Measurements from ENCODE around the gene OR11L1. TPM values are rescaled to one million over a fixed set of nuclear protein-coding genes. Genes with fewer than 3 reads are reported as not detected.

Gene OR11L1
- total RNA-seq, 1 donor from 2014 or later, result not detected

DNA sequence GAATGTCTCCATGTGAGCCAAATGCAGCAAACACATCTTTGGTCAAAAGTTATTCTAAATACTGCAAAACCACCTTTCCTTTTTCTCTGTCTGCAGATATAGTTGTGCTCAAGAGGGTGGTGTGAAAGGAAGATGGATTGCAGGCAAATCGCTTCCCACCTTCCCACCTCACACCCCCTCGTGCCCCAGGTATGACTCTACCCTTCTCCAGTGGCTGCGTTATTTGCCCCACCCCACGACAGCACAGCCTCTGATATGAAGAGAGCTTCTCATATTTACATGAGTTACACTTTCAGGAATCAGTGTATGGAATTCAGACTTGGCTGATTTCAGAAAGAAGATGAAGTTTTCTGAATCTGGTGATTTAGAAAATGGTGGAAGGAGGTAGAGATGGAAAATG lies 21.1 kb upstream of the OR11L1 start:
- no peak overlapping the region for H3K4me3 Mint-ChIP-seq
- H3K27ac Mint-ChIP-seq, result no peak overlapping the region
- H3K36me3 Mint-ChIP-seq, result no peaks in the 10 kb centered on the region
- peaks cover 5% of the 10 kb centered on the region for H3K27me3 Mint-ChIP-seq (ENCODE audit: low read depth)
- peaks cover 6% of the 10 kb centered on the region for H3K9me3 Mint-ChIP-seq
- no peaks in the 10 kb centered on the region for H3K4me1 Mint-ChIP-seq
- TF ChIP-seq, protein P1, sequence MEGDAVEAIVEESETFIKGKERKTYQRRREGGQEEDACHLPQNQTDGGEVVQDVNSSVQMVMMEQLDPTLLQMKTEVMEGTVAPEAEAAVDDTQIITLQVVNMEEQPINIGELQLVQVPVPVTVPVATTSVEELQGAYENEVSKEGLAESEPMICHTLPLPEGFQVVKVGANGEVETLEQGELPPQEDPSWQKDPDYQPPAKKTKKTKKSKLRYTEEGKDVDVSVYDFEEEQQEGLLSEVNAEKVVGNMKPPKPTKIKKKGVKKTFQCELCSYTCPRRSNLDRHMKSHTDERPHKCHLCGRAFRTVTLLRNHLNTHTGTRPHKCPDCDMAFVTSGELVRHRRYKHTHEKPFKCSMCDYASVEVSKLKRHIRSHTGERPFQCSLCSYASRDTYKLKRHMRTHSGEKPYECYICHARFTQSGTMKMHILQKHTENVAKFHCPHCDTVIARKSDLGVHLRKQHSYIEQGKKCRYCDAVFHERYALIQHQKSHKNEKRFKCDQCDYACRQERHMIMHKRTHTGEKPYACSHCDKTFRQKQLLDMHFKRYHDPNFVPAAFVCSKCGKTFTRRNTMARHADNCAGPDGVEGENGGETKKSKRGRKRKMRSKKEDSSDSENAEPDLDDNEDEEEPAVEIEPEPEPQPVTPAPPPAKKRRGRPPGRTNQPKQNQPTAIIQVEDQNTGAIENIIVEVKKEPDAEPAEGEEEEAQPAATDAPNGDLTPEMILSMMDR (IDR thresholded peaks at IDR 0.05; ENCODE audit: unreplicated experiment), result no peak
- DNase-seq (ENCODE audit: low spot score in 2 of 2, unreplicated experiment in 2 of 2), result no peak

DNA sequence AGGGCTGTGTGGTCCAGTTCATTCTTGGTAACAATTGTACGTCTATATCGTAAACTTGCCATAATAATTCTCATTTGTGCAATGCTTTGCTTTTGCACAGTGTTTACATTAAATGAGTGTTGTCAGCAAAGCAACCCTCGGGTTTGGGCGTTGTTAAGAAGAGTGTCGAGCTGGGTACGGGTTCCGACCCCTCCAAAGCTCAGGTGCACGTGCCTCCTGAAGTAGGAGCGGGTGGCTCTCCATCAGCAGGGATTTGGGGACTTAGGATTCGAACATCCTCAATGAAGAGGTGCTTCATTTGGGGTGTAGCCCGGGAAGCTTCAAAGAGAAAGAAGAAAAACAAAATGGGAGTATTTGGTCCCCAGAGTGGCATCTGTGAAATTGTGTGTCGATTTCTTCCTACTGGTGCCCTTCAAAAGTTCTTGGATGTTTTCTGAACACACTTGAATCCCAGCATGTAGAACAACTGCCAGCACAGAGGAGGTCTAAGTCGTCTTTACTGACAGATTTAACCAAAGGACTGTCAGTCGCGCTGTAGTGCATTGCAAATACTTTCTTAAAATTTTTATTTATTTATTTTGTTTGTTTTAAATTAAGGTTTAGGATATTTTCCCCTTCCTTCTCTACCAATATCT lies 16.4 kb upstream of the OR11L1 start:
- no peak for DNase-seq (ENCODE audit: low spot score in 2 of 2, unreplicated experiment in 2 of 2)
- no peaks in the 10 kb centered on the region for H3K4me1 Mint-ChIP-seq
- H3K9me3 Mint-ChIP-seq, result peaks cover 6% of the 10 kb centered on the region
- H3K27me3 Mint-ChIP-seq (ENCODE audit: low read depth), result peaks cover 16% of the 10 kb centered on the region
- TF ChIP-seq, protein P1 (IDR thresholded peaks at IDR 0.05; ENCODE audit: unreplicated experiment), result no peak
- H3K27ac Mint-ChIP-seq, result no peak overlapping the region
- peak overlapping the region; percentile 68 for H3K4me3 Mint-ChIP-seq
- no peaks in the 10 kb centered on the region for H3K36me3 Mint-ChIP-seq

DNA sequence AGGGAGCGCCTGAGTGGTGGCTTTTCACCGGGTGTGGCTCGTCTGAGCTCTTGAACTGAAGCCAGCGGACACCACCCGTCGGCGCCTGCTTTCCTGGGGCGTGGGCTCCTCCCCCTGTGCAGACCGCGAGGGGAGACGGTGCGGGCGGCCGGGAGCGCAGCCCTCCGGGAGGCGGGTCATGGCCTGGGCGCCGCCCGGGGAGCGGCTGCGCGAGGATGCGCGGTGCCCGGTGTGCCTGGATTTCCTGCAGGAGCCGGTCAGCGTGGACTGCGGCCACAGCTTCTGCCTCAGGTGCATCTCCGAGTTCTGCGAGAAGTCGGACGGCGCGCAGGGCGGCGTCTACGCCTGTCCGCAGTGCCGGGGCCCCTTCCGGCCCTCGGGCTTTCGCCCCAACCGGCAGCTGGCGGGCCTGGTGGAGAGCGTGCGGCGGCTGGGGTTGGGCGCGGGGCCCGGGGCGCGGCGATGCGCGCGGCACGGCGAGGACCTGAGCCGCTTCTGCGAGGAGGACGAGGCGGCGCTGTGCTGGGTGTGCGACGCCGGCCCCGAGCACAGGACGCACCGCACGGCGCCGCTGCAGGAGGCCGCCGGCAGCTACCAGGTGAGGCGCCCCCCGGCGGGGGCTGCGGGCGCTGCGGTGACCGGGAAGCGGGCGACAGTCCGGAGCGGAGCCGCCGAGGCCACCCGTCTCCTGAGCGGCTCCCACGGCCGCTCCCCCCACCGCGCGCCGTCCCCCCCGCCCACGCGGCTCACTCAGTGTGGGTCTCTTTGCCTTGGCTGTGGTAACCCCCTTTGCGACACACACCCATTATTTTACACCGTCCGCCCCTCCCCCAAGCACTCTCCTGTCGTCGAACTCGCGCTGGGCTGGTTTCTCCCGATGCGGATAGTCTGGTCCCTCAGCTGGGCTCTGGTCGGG lies 15.6 kb upstream of the OR11L1 start, which contains the start of gene TRIM58:
Gene TRIM58 (plus strand): TSS at position 119 of the 916 bp plus-strand sequence. CDS start 60 bp downstream, at position 179.
- H3K36me3 Mint-ChIP-seq, result no peaks in the 10 kb centered on the region
- H3K4me1 Mint-ChIP-seq, result no peaks in the 10 kb centered on the region
- peaks cover 16% of the 10 kb centered on the region for H3K27me3 Mint-ChIP-seq (ENCODE audit: low read depth)
- H3K27ac Mint-ChIP-seq, result no peak within 1 kb of the TSS
- H3K4me3 Mint-ChIP-seq, result peak within 1 kb of the TSS; percentile 68
- TF ChIP-seq, protein P1 (IDR thresholded peaks at IDR 0.05; ENCODE audit: unreplicated experiment), result no peak
- DNase-seq (ENCODE audit: low spot score in 2 of 2, unreplicated experiment in 2 of 2), result peak; percentile 28 to 54
- H3K9me3 Mint-ChIP-seq, result peaks cover 6% of the 10 kb centered on the region

DNA sequence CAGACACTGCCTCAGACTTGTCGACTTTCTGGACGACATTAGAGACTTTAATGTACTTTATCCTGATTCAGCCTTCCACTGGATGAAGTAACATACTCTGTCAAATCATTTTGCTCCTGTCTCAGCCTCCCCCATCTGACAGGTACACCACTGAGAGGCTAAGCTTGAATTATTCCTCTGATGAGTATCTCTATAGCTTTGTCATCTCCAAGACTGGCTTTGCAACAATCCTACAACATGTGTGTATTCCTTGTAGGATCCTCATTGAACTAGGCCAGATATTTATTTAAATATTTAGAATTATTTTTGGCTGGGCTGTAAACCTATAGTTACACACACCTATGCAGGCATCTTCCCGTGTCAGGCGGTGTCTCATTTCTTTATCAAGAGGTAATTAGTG lies 14.2 kb upstream of the OR11L1 start:
- H3K4me3 Mint-ChIP-seq, result peak overlapping the region; percentile 61
- no peaks in the 10 kb centered on the region for H3K36me3 Mint-ChIP-seq
- TF ChIP-seq, protein P1 (IDR thresholded peaks at IDR 0.05; ENCODE audit: unreplicated experiment), result no peak
- peaks cover 16% of the 10 kb centered on the region for H3K27me3 Mint-ChIP-seq (ENCODE audit: low read depth)
- H3K27ac Mint-ChIP-seq, result no peak overlapping the region
- no peak for DNase-seq (ENCODE audit: low spot score in 2 of 2, unreplicated experiment in 2 of 2)
- peaks cover 8% of the 10 kb centered on the region for H3K9me3 Mint-ChIP-seq
- H3K4me1 Mint-ChIP-seq, result no peaks in the 10 kb centered on the region

DNA sequence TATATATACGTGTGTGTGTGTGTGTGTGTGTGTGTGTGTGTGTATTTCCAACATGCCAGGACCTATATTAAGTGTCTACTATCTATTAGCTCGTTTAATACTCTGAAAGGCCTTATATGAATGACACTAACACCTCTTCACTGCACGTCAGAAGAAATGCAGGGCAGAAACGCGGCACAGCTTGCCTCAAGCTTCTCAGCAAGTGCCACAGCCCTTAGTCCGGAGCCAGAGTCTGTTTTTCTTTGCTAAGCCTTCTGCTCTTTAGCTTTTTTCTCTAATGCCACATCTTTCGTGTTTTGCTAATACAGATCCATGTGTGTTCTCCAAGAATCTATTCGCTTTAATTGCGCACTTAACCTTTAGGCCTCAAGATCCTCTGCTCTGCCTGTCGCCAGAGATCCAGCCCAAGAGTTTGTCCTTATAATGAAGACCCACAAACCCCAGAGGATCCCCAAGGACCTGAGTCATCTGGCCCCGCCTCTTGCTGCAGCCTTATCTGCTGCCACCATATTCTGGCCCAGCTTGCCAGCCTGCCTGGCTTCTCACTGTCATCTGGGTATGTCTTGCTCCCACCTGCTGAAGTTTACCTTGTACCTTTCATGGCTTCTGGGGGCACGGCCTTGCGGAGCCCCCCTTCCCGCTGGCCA lies 13.3 kb upstream of the OR11L1 start:
- no peak overlapping the region for H3K4me3 Mint-ChIP-seq
- TF ChIP-seq, protein P1 (IDR thresholded peaks at IDR 0.05; ENCODE audit: unreplicated experiment), result no peak
- no peak for DNase-seq (ENCODE audit: low spot score in 2 of 2, unreplicated experiment in 2 of 2)
- no peaks in the 10 kb centered on the region for H3K36me3 Mint-ChIP-seq
- H3K27ac Mint-ChIP-seq, result no peak overlapping the region
- peaks cover 16% of the 10 kb centered on the region for H3K27me3 Mint-ChIP-seq (ENCODE audit: low read depth)
- H3K9me3 Mint-ChIP-seq, result peaks cover 8% of the 10 kb centered on the region
- no peaks in the 10 kb centered on the region for H3K4me1 Mint-ChIP-seq
